Fibroblast of villous mesenchyme (primary cell): Measurements from ENCODE around the gene COQ5. TPM values are rescaled to one million over a fixed set of nuclear protein-coding genes. Genes with fewer than 3 reads are reported as not detected.

Experiments
- DNase-seq: peaks from one replicate; pipeline ENCODE4 v3.0.0-alpha.2; 2010; ENCODE audit warnings: low read depth
- H3K4me3 ChIP-seq: 2 replicates; pipeline ENCODE4 v1.5.1; 2011; ENCODE audit warnings: low read depth, mild to moderate bottlenecking, low read length
- total RNA-seq: library from RNA; depleted of rRNA; stranded (reverse); fragments of >200 nt; gene quantifications from 2 replicates; pipeline ENCODE4 v1.2.3, GENCODE V29; 2012
- TF ChIP-seq, protein P1 (sequence below): IDR thresholded peaks from 2 replicates; pipeline ENCODE4 v1.5.1; 2012; ENCODE audit warnings: low read depth, mild to moderate bottlenecking, low read length; ENCODE audit not compliant: insufficient read depth

Gene COQ5
- total RNA-seq, 1 donor, result 29.8 TPM

DNA sequence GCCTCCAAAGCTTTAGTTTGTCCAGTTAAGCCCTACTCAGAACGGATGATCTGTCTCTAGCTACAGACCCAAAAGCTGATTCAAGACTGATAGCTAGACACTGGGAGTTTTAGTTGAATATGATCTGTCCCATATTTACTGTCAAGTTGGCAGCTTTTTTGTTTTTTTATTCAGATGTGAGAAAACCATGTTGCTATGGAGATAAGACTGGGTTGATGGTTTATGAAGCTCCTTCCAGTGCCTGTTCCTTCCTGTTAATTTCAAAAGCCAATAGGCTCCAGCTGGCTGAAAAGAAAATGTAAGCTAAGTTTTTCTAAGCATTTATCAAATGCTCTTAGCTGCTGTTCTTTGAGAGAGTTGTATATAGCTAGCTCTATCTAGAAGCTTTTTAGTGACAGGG is 28.4 kb downstream of the COQ5 start:
- H3K4me3 ChIP-seq, result no peak overlapping the region
- peak; percentile 4 for DNase-seq
- TF ChIP-seq, protein P1, sequence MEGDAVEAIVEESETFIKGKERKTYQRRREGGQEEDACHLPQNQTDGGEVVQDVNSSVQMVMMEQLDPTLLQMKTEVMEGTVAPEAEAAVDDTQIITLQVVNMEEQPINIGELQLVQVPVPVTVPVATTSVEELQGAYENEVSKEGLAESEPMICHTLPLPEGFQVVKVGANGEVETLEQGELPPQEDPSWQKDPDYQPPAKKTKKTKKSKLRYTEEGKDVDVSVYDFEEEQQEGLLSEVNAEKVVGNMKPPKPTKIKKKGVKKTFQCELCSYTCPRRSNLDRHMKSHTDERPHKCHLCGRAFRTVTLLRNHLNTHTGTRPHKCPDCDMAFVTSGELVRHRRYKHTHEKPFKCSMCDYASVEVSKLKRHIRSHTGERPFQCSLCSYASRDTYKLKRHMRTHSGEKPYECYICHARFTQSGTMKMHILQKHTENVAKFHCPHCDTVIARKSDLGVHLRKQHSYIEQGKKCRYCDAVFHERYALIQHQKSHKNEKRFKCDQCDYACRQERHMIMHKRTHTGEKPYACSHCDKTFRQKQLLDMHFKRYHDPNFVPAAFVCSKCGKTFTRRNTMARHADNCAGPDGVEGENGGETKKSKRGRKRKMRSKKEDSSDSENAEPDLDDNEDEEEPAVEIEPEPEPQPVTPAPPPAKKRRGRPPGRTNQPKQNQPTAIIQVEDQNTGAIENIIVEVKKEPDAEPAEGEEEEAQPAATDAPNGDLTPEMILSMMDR, result no peak

- no peak for DNase-seq
- H3K4me3 ChIP-seq, result no peak overlapping the region
- TF ChIP-seq, protein P1, result no peak
Measured at GRCh38 chr12:120498870-120499515, 30.0 kb downstream of the COQ5 start.

GRCh38 chr12:120497524-120498150 is 31.3 kb downstream of the COQ5 start:
- TF ChIP-seq, protein P1, result no peak
- H3K4me3 ChIP-seq, result peak overlapping the region; percentile 99
- peak; percentile 19 for DNase-seq

- peak overlapping the region; percentile 99 for H3K4me3 ChIP-seq
- peak; percentile 61 for DNase-seq
- TF ChIP-seq, protein P1, result peak; percentile 9
Measured at GRCh38 chr12:120496413-120497340, 32.3 kb downstream of the COQ5 start.

DNA sequence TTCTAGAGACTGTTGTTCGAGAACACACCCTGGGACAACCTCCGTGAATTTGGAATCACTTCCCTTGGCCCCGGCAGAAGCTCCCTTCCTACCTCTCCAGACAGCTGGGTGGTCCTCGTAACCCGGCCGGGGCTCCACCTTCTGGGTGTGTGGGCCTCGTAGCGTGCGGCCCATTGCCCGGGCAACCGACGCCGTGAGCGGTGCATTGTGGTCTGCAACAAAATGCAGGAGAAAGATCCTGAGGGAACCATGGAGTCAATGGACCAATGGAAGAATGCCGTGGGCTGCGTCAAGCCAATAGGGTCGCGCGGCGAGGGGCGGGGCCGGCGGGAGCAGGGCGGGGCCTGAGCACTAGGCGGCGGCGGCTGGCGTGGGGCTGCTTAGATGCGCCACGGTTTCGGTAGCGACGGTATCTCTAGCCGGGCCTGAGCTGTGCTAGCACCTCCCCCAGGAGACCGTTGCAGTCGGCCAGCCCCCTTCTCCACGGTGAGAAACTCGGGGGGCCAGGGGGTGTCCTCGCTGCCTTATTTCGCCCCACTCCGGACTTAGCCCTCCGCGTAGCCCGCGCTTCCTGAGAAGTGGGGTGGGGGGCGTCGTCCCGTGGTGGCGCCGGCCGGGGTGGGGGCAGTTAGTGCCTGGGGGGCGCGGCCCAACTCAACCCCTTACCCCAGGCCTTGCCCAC is 33.1 kb downstream of the COQ5 start, which contains the start of gene DYNLL1:
Gene DYNLL1, plus strand, starts transcription at position 383 of the 682 bp plus-strand sequence. CDS start 309 bp downstream, outside the sequence.
- TF ChIP-seq, protein P1, result no peak
- peak; percentile 96 for DNase-seq
- H3K4me3 ChIP-seq, result peak within 1 kb of the TSS; percentile 99

- TF ChIP-seq, protein P1, result no peak
- peak; percentile 8 for DNase-seq
- H3K4me3 ChIP-seq, result peak overlapping the region; percentile 99
Measured at GRCh38 chr12:120495186-120495730, 33.7 kb downstream of the COQ5 start.
